GM23338 (cell line): ENCODE measurements around the gene EGFR.

Experiments
- EZH2phosphoT487 ChIP-seq: fragments of 200-600 bp; sonication (generic); IDR thresholded peaks from one replicate; pipeline ENCODE4 v1.8.1; 2018; ENCODE audit warnings: antibody characterized with exemption; ENCODE audit not compliant: unreplicated experiment
- TF ChIP-seq, protein P1 (sequence below), 2 experiments: fragments of 200-600 bp in 1 of 2; sonication (generic) in 1 of 2; conservative IDR thresholded peaks; 2 replicates each; pipeline versions ENCODE4 v1.5.1 to v1.6.1; 2016 to 2017; ENCODE audit warnings: antibody characterized with exemption in 2 of 2, low read depth in 2 of 2, mild to moderate bottlenecking in 2 of 2, moderate library complexity in 1 of 2

- TF ChIP-seq EZH2phosphoT487, result no peak
- TF ChIP-seq, protein P1, sequence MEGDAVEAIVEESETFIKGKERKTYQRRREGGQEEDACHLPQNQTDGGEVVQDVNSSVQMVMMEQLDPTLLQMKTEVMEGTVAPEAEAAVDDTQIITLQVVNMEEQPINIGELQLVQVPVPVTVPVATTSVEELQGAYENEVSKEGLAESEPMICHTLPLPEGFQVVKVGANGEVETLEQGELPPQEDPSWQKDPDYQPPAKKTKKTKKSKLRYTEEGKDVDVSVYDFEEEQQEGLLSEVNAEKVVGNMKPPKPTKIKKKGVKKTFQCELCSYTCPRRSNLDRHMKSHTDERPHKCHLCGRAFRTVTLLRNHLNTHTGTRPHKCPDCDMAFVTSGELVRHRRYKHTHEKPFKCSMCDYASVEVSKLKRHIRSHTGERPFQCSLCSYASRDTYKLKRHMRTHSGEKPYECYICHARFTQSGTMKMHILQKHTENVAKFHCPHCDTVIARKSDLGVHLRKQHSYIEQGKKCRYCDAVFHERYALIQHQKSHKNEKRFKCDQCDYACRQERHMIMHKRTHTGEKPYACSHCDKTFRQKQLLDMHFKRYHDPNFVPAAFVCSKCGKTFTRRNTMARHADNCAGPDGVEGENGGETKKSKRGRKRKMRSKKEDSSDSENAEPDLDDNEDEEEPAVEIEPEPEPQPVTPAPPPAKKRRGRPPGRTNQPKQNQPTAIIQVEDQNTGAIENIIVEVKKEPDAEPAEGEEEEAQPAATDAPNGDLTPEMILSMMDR (conservative IDR thresholded peaks at IDR 0.05; ENCODE audit: low read depth in 2 of 2), result no peak
Observed at GRCh38 chr7:55173671-55174070, 154.9 kb downstream of the EGFR start.
